ENCODE measurements around the gene ST13. TPM values are rescaled to one million over a fixed set of nuclear protein-coding genes. Genes with fewer than 3 reads are reported as not detected.

ST13 gene
- total RNA-seq, 4 donors from 2014 or later, result 39.6 to 113 (median 79.7) TPM

GRCh38 chr22:40818747-40819598 lies 37.5 kb downstream of the ST13 start, which contains the start of gene SLC25A17:
Gene SLC25A17 (minus strand): TSS chr22:40819346. CDS start chr22:40819248, 98 bp downstream.
- 1% methylated on average over 57 of the region's 61 CpGs; no CpG with 5 or more reads in 1 of the 2 donors for WGBS, 2 donors (ENCODE audit: low coverage in 1 of 2)
- H3K4me1 ChIP-seq, result peaks cover 10 to 24% (median 22%) of the 10 kb centered on the region in 4 donors
- peak; percentile 93 for DNase-seq
- peaks cover 0 to 5% (median 2%) of the 10 kb centered on the region in 4 donors for H3K36me3 ChIP-seq
- no peak for TF ChIP-seq EP300 (IDR thresholded peaks at IDR 0.05; ENCODE audit: low read depth)
- TF ChIP-seq, protein P1, sequence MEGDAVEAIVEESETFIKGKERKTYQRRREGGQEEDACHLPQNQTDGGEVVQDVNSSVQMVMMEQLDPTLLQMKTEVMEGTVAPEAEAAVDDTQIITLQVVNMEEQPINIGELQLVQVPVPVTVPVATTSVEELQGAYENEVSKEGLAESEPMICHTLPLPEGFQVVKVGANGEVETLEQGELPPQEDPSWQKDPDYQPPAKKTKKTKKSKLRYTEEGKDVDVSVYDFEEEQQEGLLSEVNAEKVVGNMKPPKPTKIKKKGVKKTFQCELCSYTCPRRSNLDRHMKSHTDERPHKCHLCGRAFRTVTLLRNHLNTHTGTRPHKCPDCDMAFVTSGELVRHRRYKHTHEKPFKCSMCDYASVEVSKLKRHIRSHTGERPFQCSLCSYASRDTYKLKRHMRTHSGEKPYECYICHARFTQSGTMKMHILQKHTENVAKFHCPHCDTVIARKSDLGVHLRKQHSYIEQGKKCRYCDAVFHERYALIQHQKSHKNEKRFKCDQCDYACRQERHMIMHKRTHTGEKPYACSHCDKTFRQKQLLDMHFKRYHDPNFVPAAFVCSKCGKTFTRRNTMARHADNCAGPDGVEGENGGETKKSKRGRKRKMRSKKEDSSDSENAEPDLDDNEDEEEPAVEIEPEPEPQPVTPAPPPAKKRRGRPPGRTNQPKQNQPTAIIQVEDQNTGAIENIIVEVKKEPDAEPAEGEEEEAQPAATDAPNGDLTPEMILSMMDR (IDR thresholded peaks at IDR 0.05), result peak; percentile 28 to 68 (median 49)
- peak; percentile 48 for TF ChIP-seq POLR2A (IDR thresholded peaks at IDR 0.05)
- TF ChIP-seq POLR2AphosphoS5 (IDR thresholded peaks at IDR 0.05), result peak; percentile 35 to 56 (median 38)
- peak within 1 kb of the TSS; percentile 80 to 88 (median 84) for H3K27ac ChIP-seq
- peak within 1 kb of the TSS; percentile 67 to 97 (median 81) for H3K4me3 ChIP-seq
- H3K27me3 ChIP-seq, result no peaks in the 10 kb centered on the region
- in situ Hi-C loops (cut with MboI; ENCODE audit: low pct_ligation_motif_present in 1 of 4, low pct_unique_long_range_greater_than_20kb in 1 of 4, low sequenced_read_pairs in 3 of 4), result no loop called here
- intact Hi-C loops (cut with DNase I; ENCODE audit: low total_unique reads), result no loop called here
- no peaks in the 10 kb centered on the region for H3K9me3 ChIP-seq

DNA sequence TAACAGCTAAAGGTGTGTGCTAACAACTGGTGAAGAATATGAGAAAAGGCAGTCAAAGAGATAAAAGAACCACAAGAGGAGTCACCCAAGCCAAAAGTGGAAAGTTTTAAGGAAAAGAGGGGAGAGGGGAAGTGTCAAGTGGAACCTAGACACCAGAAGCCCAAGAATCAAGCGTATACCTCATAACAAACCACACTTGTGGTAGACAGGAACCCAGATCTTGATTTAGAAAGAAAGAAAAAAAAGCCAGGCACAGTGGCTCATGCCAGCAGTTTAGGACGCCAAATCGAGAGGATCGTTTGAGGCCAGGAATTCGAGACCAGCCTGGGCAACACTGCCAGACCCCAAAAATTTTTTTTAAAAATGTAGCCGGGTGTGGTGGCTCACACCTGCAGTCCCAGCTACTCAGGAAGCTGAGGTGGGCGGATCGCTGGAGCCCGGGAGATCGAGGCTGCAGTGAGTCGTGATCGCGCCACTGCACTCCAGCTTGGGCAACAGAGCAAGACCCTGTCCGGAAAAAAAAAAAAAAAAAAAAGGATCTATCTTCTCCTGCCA lies 38.2 kb downstream of the ST13 start:
- WGBS, 2 donors (ENCODE audit: low coverage in 1 of 2), result 25 to 31% methylated on average over 8 to 14 of the region's 14 CpGs
- no peaks in the 10 kb centered on the region for H3K27me3 ChIP-seq
- TF ChIP-seq, protein P1 (IDR thresholded peaks at IDR 0.05), result no peak
- TF ChIP-seq POLR2A (IDR thresholded peaks at IDR 0.05) (no peak), EP300 (IDR thresholded peaks at IDR 0.05; ENCODE audit: low read depth) (no peak)
- no peak for DNase-seq
- no peaks in the 10 kb centered on the region for H3K9me3 ChIP-seq
- H3K27ac ChIP-seq, result peak overlapping the region in 1 of 4 donors; percentile 88
- peaks cover 0 to 3% (median 0%) of the 10 kb centered on the region in 4 donors for H3K36me3 ChIP-seq
- intact Hi-C loops (cut with DNase I; ENCODE audit: low total_unique reads) (no loop called here), in situ Hi-C loops (cut with MboI; ENCODE audit: low pct_ligation_motif_present in 1 of 4, low pct_unique_long_range_greater_than_20kb in 1 of 4, low sequenced_read_pairs in 3 of 4) (no loop called here)
- H3K4me3 ChIP-seq, result peak overlapping the region; percentile 67 to 97 (median 81)
- peaks cover 10 to 24% (median 22%) of the 10 kb centered on the region in 4 donors for H3K4me1 ChIP-seq

DNA sequence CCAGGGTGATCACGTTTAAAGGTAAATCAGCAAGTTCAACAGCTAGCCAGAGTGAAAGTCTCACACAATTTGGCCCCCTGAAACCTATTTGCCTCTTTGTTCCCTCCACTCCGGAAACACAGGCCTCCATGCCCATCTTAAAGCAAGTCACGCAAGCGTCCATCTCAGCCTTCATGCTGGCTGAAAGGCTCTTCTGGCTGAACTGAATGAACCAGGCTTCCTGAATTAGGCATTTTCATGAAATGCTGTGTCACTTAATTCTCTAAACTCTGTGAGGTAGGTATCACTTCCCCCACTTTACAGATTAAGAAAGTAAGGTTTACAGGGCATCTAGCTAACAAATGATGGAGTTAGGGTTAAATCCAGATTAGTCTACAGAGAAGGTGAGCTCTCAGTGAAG lies 38.7 kb downstream of the ST13 start:
- Histone ChIP-seq H3K27ac (no peak overlapping the region), H3K4me1 (peaks cover 10 to 24% (median 22%) of the 10 kb centered on the region in 4 donors), H3K9me3 (no peaks in the 10 kb centered on the region), H3K27me3 (no peaks in the 10 kb centered on the region), H3K36me3 (no peaks in the 10 kb centered on the region), H3K4me3 (no peak overlapping the region)
- intact Hi-C loops (cut with DNase I; ENCODE audit: low total_unique reads), result no loop called here
- TF ChIP-seq POLR2A (IDR thresholded peaks at IDR 0.05), result no peak
- TF ChIP-seq POLR2AphosphoS5 (IDR thresholded peaks at IDR 0.05), result no peak
- TF ChIP-seq, protein P1 (IDR thresholded peaks at IDR 0.05), result no peak
- TF ChIP-seq EP300 (IDR thresholded peaks at IDR 0.05; ENCODE audit: low read depth), result no peak
- in situ Hi-C loops (cut with MboI; ENCODE audit: low pct_ligation_motif_present in 1 of 4, low pct_unique_long_range_greater_than_20kb in 1 of 4, low sequenced_read_pairs in 3 of 4), result no loop called here
- DNase-seq, result no peak
- WGBS, 2 donors (ENCODE audit: low coverage in 1 of 2), result 81% methylated on average over 4 of the region's 4 CpGs; no CpG with 5 or more reads in 1 of the 2 donors

GRCh38 chr22:40813912-40814315 lies 42.5 kb downstream of the ST13 start:
- peaks cover 7 to 17% (median 15%) of the 10 kb centered on the region in 4 donors for H3K4me1 ChIP-seq
- H3K4me3 ChIP-seq, result no peak overlapping the region
- TF ChIP-seq, protein P1 (IDR thresholded peaks at IDR 0.05), result no peak
- TF ChIP-seq POLR2A (IDR thresholded peaks at IDR 0.05) (no peak), POLR2AphosphoS5 (IDR thresholded peaks at IDR 0.05) (no peak), EP300 (IDR thresholded peaks at IDR 0.05; ENCODE audit: low read depth) (no peak)
- H3K9me3 ChIP-seq, result no peaks in the 10 kb centered on the region
- H3K36me3 ChIP-seq, result no peaks in the 10 kb centered on the region
- no peak for DNase-seq
- intact Hi-C loops (cut with DNase I; ENCODE audit: low total_unique reads), result no loop called here
- in situ Hi-C loops (cut with MboI; ENCODE audit: low pct_ligation_motif_present in 1 of 4, low pct_unique_long_range_greater_than_20kb in 1 of 4, low sequenced_read_pairs in 3 of 4), result no loop called here
- no peaks in the 10 kb centered on the region for H3K27me3 ChIP-seq
- no peak overlapping the region for H3K27ac ChIP-seq

Data from transverse colon (tissue), 4 donors.